Tongue (tissue), 2 donors: ENCODE measurements around the gene SUMO3. TPM values are rescaled to one million over a fixed set of nuclear protein-coding genes. Genes with fewer than 3 reads are reported as not detected.
"Not testable (repeated sequence)": the region's sequence is repeated elsewhere in the genome, so short reads cannot be mapped to it uniquely, and the experiment has no call there.

Source experiments
- DNase-seq: peaks from one replicate; pipeline ENCODE4 v3.0.0-alpha.2; 2015
- total RNA-seq: library from RNA; depleted of rRNA; stranded (reverse); fragments of >200 nt; gene quantifications from one replicate; pipeline ENCODE4 v1.2.3, GENCODE V29; 2014

SUMO3 gene
- total RNA-seq, 1 donor from 2014 or later: 52.4 TPM

DNA sequence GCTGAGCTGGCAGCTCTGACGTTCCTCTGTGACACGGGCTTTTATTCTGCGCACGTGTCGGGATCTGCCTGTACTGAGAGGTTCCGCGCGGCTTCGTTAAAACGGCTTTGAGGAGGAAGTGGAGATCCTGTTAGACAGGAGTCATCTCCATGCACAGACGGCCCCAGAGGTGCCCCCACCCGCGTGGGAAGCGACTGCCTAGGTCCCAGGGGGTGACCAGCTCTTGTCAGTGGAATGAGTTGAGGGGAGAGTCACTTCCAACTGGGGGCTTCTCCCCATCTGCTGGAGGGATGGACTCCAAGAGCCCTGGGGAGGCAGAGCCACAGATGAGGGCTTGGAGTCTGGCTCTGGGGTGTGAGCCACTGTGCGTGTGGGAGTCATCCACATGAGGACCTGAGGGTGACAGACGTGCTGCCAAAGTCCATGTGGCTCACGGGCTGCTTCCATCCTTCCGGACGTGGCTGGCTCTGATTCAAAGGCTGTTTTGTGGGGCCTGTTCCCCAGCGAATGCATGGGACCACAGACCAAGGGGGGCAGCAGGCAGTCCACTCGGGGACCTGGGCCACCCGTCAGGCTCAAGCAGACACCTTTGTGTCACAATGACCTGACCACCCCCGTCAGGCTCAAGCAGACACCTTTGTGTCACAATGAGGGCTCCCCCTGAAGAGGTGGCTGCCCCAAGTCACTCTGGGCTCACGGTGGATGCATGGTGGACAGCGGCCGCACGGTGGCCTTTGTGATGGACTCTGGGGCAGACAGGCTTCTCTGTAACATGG is 28.8 kb upstream of the SUMO3 start:
- peak; percentile 66 for DNase-seq

DNA sequence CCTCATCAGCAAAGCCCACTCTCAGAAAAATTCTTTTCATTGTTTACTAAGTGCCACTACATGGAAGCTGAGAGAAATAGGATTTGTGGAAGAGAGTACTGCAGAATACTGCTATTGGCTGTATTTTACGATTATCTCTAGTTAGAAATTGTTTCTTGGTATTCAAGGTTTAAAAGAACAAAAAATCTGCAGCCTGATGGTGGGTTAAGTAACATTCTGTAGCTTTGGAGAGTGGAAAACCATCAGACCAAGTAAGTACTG is 28.3 kb upstream of the SUMO3 start:
- no peak for DNase-seq

DNA sequence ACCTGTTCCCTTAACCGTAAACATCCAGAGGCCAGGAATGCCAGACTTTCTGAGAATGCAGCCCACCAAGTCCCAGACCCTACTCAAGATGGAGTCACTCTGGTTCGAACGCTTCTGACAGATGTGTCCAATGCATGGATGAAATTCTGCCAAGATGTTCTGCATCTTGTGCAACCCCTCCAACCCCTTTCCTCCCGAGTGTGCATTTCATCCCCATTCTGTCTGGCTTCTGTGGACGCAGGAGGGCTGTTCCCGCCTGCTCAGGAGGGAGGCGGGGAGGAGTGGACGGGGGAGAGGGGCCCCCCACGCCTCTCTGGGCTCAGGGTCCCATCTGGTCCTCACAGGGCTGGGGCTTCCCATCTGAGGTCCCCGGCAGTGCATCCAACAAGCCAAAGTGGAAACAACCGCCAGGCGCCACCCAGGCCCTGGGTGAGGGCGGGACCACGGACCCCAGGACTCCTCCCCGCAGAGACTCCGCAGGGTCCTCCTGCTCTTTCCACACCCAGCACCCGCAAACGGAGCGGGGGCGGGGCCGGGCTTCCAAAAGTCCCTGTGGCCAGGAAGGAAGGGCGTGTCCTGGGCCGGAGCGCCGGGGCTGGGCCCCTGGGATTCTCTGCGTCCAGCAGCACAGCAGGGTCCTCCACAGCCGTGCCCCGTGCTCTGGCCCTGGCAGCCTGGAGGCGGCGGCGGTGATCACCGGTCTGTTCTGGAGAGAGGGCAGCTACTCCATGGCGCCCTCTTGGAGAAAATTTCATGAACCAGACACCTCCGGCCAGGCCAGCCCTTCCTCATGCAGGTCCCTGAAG is 27.8 kb upstream of the SUMO3 start:
- DNase-seq: peak; percentile 59

DNA sequence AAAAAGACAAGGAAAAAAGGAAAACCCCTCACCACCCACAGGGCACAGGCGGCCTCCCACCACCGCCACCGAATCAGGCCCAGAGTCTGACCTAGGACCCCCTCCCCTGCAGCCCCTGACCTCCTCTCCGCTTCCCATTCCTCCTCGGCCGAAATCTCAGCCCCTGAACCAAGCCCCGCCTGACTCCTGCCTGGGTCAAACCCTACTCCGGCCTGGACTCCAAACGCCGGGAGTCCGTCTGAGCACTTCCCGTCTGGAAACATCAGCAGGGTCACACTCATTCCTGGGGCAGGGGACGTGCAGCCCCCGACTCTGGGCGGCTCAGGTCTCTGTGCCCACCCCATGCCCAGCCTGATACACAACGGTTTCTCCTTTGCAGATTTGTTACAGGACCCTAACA is 26.4 kb upstream of the SUMO3 start:
- DNase-seq: no peak

DNA sequence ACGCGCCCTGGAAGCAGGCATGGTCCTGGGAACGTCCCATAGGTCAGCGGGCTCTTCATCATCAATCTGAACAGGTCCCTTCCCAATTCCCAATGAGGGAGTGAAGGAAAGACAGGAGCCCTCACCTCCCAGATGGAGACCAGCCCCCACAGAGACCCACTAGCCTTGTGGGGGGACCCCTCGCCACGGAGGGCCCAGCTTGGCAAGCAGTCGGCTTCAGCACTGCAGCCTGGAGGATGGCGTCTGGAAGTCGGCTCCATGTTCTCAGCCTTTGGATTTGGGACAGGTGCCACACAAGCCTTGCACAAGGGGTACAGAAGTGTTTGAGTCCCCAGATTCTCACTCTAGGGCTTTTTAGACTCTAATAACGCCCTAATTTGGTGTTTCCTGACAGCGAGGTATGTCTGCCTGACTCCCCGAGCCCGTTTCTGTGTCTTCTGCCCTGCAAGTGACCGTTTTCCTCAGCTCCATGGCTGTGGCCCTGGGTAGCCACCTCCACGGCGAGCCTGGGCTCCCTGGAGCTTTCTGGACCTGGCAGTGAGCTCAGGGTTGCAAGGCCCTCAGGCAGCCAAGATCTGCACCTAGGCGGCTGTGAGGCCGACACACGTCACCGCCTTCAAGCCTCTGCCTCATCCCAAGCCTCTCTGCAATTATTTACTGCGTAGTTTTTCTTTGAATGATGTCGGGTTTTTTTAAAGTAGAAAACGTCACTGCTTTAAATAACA is 25.0 kb upstream of the SUMO3 start:
- no peak for DNase-seq

DNA sequence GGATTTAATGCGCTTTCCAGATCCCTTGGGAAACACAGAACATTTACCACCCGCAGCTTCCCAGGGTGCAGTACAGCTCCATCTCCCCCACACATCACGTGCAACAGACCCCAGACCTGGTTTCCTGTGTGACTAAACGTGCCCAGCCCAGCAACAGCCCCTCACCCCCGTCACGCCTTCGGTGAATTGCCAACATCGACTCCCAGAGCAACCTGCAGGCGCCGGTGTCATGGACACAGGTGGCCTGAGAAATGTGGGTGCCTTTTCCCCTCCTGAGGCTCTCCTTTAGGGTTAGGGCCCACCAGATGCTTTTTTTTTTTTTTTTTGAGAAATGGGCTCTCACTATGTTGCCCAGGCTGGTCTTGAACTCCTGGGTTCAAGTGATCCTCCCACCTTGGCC is 24.2 kb upstream of the SUMO3 start:
- DNase-seq: no peak

DNA sequence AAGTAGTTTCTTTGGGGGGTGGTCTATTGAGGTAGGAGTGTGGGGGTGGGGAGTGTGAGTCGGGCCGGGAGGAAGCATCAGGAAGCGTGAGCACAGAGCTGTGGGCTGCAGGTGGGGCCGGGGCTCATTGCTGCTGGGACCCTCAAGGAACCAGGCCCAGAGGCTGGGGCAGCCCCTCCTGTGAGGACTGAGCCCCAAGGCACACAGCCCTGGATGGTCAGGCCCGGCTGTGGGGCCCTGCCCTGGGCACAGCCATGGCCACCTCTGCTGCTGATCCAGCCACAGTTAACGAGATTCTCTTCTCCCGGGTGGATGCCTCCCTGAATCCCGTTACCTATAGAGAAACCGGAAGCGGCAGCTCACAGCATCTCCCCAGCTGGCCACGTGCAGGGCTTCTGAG is 22.9 kb upstream of the SUMO3 start:
- no peak for DNase-seq

DNA sequence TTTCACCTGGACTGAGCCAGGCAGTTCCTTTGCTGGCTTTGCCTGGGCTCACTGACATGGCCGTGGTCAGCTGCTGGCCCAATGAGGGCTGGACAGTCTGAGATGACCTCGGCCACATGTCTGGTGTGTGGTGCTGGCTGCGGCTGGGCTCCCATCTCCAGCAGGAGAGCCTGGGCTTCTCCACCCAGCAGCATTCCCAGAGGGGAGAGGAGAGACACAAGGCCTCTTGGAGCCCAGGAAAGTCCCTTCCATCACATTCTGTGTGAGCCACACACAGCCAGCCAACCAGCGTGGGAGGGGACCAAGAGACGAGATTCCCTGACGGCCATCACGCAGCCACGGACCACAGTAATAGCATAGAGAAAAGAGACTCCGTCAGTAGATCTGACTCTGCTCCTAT is 21.1 kb upstream of the SUMO3 start:
- DNase-seq: no peak

DNA sequence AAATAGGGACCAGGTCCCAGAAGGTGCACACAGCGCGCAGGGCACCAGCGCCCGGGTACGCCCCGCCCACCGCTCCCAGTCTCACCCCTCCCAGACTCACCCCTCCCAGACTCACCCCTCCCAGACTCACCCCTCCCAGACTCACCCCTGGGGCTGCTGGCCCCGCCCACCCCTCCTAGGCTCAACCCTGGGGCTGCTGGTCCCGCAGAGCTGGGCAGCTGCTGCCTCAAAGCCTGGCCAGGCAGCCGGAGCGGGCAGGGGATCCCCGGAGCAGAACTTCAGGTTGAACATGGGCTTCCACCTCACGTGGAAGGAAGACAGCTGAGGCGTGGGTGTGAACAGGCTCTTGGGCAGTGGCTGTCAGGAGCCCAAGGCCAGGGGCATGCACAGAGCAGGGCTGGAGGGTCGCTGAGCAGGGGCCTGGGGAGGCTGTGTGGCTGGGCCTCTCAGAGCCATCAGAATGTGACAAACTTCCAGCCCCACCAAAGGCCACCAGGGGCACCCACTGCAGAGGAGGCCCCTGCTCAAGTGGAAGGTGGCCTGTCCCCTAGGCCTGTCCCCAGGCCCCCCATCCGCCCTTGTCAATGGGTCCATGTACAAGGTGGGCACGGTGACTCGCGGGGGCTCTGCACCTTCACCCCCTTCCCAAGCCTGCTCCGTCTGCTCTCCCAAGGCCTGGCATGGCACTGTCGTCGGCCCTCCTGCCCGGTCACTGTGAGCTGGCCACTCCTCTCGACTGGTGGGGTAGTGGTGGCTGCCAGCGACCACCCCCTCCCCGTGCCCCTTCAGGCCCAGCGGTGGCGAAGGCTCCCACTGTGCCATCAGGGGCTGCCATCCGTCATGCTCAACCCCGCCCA is 20.4 kb upstream of the SUMO3 start:
- DNase-seq: peak; percentile 59

DNA sequence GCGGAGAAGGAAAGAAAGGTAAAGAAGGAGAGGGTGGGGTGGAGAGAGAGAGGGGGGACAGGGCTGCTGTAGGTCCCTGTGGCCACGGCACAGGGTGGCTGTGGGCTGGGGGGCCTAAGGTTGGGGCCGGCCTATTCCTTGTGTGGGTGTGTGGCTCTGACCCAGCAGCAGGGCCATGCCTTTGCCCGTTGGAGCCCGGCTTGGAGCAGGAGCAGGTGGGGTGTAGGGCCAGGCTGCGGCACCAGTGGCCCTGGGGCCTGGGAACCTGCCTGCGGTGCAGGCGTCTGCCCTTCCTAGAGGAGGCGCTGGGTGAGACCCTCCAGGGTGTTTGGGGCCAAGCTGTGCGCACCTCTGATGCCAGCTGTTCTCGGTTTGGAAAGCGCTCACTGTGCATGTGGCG is 19.7 kb upstream of the SUMO3 start:
- DNase-seq: no peak

DNA sequence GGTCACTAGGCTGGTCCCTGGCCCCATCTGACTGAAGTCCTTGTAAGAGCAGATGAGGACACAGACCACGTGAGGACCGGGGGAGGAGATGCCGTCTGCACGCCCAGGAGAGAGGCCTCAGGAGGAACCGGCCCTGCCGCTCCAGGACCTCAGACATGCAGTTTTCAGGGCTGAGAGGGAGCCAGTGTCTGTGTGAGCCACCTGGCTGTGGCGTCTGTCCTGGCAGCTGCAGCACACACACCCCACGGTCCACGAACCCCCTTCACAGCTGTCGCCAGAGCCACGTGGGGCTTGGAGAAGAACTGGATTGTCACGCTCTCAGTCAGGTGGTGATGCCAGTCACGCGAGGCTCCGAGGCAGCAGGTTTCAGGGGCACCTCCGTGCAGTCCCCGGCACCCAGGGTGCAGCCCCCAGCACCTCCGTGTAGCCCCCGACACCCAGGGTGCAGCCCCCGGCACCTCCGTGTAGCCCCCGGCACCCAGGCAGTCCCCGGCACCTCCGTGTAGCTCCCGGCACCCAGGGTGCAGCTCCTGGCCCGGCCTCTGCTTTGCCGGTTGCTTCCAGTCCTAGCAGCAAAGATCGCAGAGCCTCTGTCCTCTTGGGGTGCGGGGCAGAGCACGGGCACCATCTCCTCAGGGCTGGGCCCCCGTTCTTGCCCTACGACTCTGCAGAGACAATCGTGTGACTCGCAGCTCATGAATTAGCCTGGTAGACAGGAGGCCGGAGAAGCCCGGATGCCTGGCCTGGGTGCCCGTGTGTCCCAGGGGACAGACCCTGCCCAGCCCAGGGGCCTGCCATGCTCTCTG is 19.0 kb upstream of the SUMO3 start:
- peak; percentile 79 for DNase-seq

DNA sequence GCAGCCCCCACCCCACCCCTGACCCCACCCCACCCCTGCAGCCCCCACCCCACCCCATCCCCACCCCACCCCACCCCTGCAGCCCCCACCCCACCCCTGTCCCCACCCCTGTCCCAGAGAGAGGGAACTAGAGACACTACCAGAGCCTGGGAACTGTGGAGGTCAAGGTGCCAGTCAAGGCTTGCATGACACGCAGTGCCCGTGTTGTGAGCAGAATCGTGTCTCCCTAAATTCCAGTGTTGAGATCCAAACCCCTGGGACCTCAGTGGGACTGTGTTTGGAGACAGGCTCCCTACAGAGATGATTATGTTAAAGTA is 18.4 kb upstream of the SUMO3 start:
- DNase-seq: no peak

DNA sequence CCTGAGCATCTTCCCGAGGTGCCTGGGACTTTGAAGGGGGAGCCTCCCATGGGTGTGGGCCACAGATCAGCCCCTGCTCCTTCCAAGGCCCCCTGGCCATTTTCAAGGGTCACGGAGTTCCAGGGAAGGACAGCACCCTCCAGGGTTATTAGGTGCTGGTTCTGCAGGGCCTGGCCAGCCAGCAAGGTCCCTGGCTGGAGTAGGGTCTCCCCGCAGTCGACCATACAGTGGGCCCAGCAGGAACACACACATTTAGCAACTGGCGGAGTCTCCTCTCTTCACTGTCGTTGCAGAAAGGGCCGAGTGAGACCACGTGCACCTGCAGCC is 17.7 kb upstream of the SUMO3 start:
- no peak for DNase-seq

DNA sequence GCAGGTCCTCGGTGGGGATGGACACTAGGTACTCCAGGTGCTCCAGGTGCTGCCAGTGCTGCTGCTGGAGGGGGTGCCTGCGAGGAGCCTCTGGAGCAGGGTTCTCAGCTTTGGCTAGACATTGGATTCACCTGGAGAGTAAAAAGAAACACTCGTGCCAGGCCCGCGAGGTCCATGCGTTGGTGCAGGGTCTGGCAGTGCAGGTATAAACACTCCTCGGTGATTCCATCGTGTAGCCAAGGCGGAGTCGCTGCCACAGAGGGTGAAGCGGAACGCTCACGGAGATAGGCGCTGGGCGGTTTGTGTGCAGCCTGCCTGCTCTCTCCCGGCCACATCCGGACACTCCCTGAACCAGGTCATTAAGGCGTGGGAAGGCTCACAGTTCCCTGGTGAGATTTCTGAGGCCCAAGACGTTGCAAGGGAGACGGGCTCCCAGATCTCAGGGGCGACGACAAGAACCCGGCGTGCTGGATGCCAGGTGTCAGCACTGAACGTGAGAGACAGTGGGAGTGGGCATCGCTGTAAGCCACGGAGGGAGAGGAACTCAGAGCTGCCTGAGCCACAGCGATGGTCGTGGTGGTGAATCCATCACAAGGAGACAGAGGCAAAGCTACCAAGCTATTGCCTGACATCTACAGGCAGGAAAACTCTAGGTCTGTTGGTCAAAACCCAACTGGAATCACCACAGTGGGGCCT is 17.2 kb upstream of the SUMO3 start:
- no peak for DNase-seq

DNA sequence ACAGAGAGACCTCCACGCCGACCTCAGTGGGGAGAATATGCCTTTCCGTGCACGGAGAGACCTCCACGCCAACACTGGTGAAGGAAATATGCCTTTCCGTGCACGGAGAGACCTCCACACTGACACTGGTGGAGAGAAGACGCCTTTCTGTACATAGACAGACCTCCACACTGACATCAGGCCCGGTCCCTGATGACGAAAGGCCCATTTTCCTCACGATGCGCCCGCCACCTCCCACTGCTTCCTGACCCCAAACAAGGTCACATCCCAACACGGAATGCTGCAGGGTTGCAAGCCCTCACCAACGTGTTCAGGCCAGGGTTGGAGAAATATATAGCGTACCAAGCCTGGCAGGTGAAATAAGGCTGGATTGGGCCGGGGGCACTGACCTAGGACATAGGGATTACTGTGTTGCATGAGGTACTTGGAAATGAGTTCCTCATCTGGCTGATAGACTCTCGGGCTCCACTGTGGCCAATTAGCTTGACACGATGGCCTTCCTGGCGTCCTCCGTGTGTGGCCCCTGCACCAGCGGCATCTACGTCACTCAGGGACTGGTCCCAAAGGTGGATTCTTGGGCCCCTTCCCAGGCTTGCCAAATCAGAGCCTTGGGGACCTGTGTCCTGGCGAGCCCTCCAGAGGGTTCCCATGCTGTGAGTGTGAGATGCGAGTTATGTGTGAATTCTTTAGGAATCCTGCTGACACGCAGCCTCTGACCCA is 16.5 kb upstream of the SUMO3 start:
- no peak for DNase-seq

DNA sequence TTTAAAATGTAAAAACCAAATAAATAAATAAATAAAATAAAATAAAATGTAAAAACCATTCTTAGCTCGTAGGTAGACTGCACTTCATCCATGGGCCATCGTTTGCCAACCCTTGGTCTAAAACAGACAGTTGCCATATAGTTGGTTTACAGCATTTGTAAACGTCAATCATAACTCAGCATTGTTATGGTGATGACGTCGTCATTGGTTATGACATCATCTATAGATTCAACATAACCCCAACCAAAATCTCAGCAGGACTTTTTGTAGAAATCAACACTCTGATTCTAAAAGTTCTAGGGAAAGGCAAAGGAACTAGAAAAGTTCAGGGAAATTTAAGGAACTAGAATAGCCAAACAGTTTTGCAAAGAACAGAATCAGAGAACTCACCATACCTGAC is 15.8 kb upstream of the SUMO3 start:
- DNase-seq: no peak

DNA sequence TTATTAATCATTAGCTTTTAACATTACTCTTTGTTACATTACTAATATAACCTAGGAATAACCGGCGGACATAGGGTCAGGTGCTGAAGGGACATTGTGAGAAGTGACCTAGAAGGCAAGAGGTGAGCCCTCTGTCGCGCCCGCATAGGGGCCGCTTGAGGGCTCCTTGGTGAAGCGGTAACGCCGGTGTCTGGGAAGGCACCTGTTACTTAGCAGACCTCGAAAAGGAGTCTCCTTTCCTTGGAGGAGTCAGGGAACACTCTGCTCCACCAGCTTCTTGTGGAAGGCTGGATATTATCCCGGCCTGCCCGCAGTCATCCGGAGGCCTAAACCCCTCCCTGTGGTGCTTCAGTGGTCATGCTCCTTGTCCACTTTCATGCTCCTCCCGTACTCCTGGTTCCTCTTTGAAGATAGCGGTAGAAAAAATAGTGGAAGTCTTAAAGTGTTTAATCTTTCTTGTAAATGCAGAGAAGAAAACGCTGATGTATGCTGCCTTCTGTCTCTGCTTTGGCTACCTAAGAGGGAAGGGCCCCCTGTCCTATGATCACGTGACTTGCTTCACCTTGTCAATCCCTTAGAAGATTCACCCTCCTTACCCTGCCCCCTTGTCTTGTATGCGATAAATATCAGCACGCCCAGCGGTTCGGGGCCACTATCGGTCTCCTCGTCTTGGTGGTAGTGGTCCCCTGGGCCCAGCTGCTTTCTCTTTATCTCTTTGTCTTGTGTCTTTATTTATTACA is 14.8 kb upstream of the SUMO3 start:
- not testable (repeated sequence) for DNase-seq

DNA sequence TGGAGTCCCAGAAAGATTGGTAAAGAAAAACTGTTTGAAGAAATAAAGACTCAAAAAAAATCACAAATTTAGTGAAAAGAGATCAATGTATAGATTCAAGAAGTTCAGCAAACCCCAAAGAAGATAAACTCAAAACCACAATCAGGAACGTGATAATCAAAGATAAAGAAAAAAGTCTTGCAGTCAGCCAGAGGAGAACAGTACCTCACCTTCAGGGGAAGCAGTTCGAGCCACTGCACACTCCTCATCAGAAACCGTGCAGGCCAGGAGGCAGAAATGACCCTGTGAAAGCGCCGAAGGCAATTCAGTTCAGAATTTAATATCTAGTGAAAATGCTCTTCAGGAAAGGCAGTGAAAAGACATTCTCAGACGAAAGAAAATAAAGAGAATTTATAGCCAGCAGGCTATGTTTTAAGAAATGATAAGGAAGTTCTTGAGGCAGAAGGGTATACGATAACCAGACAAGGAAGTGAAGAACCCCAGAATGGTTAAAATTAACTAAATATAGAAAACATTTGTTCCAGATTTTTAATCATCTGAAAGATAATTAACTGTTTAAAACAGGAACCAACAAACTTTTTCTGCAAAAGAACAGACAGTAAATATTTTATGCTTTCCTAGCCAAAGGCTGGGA is 13.5 kb upstream of the SUMO3 start:
- DNase-seq: no peak

DNA sequence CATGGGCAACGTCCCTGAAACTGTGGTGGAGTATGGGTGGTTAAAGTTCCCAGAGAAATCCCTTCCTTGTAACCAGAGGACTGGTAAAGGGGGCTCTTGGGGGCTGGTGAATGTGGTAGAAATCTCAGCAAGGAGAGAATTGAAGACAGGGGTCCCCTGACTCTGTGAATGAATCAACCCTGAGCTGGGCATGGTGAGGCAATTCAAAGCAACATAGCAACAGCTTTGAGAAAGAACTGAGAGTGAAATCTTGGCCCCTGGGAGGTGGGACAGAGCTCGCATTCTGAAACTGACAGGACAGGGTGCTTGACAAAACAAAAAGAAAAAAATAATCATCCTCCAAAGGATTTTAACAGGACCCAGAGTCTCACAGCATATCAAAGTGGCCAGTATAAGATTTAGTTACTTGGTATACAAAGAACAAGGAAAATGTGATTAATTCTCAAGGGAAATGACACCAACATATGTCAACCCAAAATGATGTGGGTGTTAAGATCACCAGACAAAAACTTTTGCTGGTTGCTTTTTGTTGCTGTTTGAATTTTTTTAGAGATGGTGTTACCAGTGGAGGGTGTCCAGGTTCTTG is 11.7 kb upstream of the SUMO3 start:
- DNase-seq: no peak
